ENCODE measurements around the gene ST6GALNAC3.
"Not testable (repeated sequence)": the region's sequence is repeated elsewhere in the genome, so short reads cannot be mapped to it uniquely, and the experiment has no call there.

The ST6GALNAC3 gene

DNA sequence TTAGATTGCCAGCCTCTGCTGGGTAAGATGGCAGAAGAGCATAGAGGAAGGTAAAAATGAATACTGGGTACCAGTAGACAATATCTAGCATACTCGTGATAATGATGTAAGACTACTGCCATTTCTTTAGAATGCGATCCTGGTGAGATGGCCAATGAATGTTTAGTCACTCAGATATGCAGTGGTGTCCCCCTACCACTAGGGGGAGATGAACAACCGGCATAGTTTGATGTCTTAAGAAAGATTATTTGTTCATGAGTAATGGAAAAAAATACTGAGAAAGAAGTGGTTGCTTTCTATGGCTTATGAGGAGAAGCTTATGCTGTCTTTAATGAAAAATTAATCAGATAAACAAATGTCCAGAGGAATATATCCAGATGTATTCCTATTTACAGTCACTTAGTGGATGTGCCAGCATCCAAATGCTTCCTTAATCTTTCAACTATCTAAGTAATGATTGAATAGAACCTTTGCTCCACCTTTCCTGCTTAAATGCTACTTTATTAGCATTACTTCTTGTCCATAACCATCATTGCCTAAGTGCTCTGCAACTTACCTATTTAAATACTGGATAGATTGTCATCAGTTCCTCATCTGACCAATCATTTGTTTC lies 256.6 kb downstream of the ST6GALNAC3 start:
- Histone ChIP-seq H3K4me3 (ENCODE audit: insufficient read depth, low read depth, low read length, poor library complexity, severe bottlenecking) (no peak overlapping the region), H3K9me3 (ENCODE audit: control insufficient read depth, low read length) (no peaks in the 10 kb centered on the region), H3K27ac (ENCODE audit: insufficient read depth, low read length, poor library complexity, severe bottlenecking) (no peak overlapping the region), H3K36me3 (ENCODE audit: control insufficient read depth, insufficient read depth, low read length) (no peaks in the 10 kb centered on the region), H3K27me3 (replicated peaks; ENCODE audit: control insufficient read depth, insufficient read depth, low read length, poor library complexity, severe bottlenecking) (no peaks in the 10 kb centered on the region), H3K4me1 (ENCODE audit: control insufficient read depth, insufficient read depth, low read length, poor library complexity, severe bottlenecking) (no peaks in the 10 kb centered on the region)
- DNase-seq: peak in 1 of 3 donors; percentile 6

DNA sequence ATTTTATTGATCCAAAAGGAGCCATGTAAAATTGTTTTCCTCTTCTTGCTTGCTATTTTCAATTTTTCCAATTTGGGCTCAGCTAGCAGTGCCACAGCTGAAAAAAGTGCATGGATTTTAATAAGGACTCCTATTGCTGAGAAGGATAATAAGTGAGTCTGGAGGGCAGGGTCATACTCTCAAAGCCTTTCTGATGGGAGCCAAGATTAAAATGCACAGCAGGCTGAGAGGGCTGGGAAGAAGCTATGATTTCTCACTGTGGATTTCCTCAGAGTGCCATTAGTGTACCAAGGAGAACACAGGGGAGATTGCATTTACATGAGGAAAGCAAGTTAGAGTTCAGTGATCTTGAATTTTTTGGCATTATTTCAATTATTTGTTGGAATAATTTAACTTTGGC lies 261.3 kb downstream of the ST6GALNAC3 start:
- Histone ChIP-seq H3K27ac (ENCODE audit: insufficient read depth, low read length, poor library complexity, severe bottlenecking) (no peak overlapping the region), H3K4me1 (ENCODE audit: control insufficient read depth, insufficient read depth, low read length, poor library complexity, severe bottlenecking) (no peaks in the 10 kb centered on the region), H3K36me3 (ENCODE audit: control insufficient read depth, insufficient read depth, low read length) (no peaks in the 10 kb centered on the region), H3K9me3 (ENCODE audit: control insufficient read depth, low read length) (no peaks in the 10 kb centered on the region), H3K4me3 (ENCODE audit: insufficient read depth, low read depth, low read length, poor library complexity, severe bottlenecking) (no peak overlapping the region), H3K27me3 (replicated peaks; ENCODE audit: control insufficient read depth, insufficient read depth, low read length, poor library complexity, severe bottlenecking) (no peaks in the 10 kb centered on the region)
- DNase-seq: no peak

DNA sequence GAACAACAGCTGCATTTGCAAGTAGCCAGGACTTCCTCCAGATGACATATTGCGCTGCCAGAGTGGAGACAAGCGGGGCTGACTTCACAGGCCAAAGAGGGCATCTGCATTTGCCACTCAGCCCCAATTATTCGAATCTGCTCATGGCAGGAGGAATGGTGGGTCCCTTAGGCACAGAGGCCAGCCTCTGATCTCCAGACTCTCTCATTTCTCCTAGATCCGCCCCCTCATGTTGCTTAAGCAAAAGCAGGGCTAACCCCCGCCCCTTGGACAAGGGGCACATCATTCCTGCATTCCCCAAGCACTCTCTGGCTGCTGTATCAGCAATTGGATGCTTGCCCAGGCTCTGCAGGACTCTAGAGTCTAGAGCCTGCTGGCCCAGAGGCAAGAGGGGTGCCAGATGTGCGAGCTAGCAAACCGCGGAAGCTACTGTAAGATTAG lies 262.4 kb downstream of the ST6GALNAC3 start:
- no peak overlapping the region for H3K27ac ChIP-seq (ENCODE audit: insufficient read depth, low read length, poor library complexity, severe bottlenecking)
- no peak overlapping the region for H3K4me3 ChIP-seq (ENCODE audit: insufficient read depth, low read depth, low read length, poor library complexity, severe bottlenecking)
- no peak for DNase-seq
- H3K4me1 ChIP-seq (ENCODE audit: control insufficient read depth, insufficient read depth, low read length, poor library complexity, severe bottlenecking): no peaks in the 10 kb centered on the region
- H3K9me3 ChIP-seq (ENCODE audit: control insufficient read depth, low read length): no peaks in the 10 kb centered on the region
- H3K36me3 ChIP-seq (ENCODE audit: control insufficient read depth, insufficient read depth, low read length): no peaks in the 10 kb centered on the region
- H3K27me3 ChIP-seq (replicated peaks; ENCODE audit: control insufficient read depth, insufficient read depth, low read length, poor library complexity, severe bottlenecking): no peaks in the 10 kb centered on the region

DNA sequence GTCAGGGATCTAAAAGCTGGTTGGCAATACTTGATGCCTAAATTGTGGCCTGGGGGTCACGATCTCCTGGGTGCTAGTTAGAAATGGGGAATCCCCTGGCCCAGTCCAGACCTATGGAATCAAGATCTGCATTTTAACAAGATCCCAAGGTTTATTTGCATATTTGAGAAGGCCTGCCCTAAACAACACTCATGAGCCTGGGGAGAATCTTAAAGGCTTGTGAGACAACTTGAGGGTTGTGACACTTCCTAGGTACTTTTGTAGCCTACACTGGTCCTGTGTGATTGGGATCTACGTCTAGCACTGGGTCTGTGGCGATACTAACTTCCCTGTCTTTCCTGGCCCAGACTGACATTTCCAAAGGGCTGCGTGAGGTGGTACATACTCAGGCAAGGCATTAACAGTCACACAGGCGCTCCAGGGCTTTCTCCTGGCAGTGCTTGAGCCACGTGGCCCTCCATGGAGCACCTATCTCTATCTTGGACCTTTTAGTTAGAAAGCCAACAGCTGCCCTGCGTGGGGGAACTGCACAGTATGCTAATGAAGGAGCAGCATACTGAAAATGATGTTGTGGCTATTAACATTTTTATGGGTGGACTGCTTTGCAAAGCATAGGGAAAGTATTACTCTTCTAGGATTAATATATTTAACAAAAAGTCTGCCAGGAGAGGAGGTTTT lies 263.1 kb downstream of the ST6GALNAC3 start:
- Histone ChIP-seq H3K9me3 (ENCODE audit: control insufficient read depth, low read length) (no peaks in the 10 kb centered on the region), H3K4me1 (ENCODE audit: control insufficient read depth, insufficient read depth, low read length, poor library complexity, severe bottlenecking) (no peaks in the 10 kb centered on the region), H3K36me3 (ENCODE audit: control insufficient read depth, insufficient read depth, low read length) (no peaks in the 10 kb centered on the region), H3K27ac (ENCODE audit: insufficient read depth, low read length, poor library complexity, severe bottlenecking) (no peak overlapping the region), H3K4me3 (ENCODE audit: insufficient read depth, low read depth, low read length, poor library complexity, severe bottlenecking) (no peak overlapping the region), H3K27me3 (replicated peaks; ENCODE audit: control insufficient read depth, insufficient read depth, low read length, poor library complexity, severe bottlenecking) (no peaks in the 10 kb centered on the region)
- DNase-seq: no peak

DNA sequence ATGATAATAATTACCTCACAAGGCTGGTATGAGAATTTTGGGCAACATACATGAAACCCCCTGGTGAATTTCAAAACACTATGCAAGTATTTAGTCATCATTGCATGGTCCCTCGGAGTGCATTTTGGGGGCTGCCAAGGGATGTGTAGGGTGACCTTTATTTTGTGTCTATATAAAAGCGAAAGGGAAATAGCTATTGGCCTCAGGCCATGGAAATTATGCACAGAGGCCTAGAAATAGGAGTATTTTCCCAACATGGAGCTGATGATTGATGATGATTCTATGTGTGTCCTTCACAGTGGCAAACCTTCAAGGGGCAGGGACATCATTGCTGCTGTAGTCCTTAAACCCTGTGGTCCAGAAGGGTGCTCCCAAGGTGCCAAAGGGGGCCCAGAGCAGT lies 265.5 kb downstream of the ST6GALNAC3 start:
- DNase-seq: no peak
- no peaks in the 10 kb centered on the region for H3K4me1 ChIP-seq (ENCODE audit: control insufficient read depth, insufficient read depth, low read length, poor library complexity, severe bottlenecking)
- no peak overlapping the region for H3K27ac ChIP-seq (ENCODE audit: insufficient read depth, low read length, poor library complexity, severe bottlenecking)
- no peaks in the 10 kb centered on the region for H3K36me3 ChIP-seq (ENCODE audit: control insufficient read depth, insufficient read depth, low read length)
- H3K27me3 ChIP-seq (replicated peaks; ENCODE audit: control insufficient read depth, insufficient read depth, low read length, poor library complexity, severe bottlenecking): no peaks in the 10 kb centered on the region
- H3K4me3 ChIP-seq (ENCODE audit: insufficient read depth, low read depth, low read length, poor library complexity, severe bottlenecking): no peak overlapping the region
- no peaks in the 10 kb centered on the region for H3K9me3 ChIP-seq (ENCODE audit: control insufficient read depth, low read length)

DNA sequence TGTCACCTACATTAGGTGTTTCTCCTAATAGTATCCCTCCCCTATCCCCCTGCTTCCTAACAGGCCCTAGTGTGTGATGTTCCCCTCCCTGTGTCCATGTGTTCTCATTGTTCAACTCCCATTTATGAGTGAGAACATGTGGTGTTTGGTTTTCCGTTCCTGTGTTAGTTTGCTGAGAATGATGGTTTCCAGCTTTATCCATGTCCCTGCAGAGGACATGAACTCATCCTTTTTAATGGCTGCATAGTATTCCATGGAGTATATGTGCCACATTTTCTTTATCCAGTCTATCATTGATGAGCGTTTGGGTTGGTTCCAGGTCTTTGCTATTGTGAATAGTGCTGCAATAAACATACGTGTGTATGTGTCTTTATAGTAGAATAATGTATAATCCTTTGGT lies 267.3 kb downstream of the ST6GALNAC3 start:
- H3K27ac ChIP-seq (ENCODE audit: insufficient read depth, low read length, poor library complexity, severe bottlenecking); H3K36me3 ChIP-seq (ENCODE audit: control insufficient read depth, insufficient read depth, low read length); H3K9me3 ChIP-seq (ENCODE audit: control insufficient read depth, low read length); H3K4me3 ChIP-seq (ENCODE audit: insufficient read depth, low read depth, low read length, poor library complexity, severe bottlenecking); H3K27me3 ChIP-seq (replicated peaks; ENCODE audit: control insufficient read depth, insufficient read depth, low read length, poor library complexity, severe bottlenecking); H3K4me1 ChIP-seq (ENCODE audit: control insufficient read depth, insufficient read depth, low read length, poor library complexity, severe bottlenecking); DNase-seq: not testable (repeated sequence)

DNA sequence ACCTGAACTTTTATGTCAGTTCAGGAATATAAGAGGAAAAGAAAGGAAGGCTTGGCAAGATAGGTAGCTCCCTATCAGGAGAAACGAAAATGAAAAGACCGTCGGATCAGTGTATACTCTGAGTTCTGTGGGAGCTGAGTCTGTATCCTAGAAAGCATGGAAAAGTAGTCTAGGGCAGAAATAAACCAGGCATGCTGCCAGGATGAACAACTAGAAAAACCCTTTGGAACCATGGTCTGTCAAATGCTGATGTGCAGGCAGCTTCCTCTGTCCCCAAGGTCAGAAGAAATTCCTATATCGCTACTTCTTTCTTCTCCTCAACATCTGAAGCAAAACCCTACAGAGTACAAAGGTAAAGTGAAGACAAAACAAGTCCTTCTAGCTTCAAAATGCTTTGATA lies 268.8 kb downstream of the ST6GALNAC3 start:
- H3K4me1 ChIP-seq (ENCODE audit: control insufficient read depth, insufficient read depth, low read length, poor library complexity, severe bottlenecking): no peaks in the 10 kb centered on the region
- H3K27ac ChIP-seq (ENCODE audit: insufficient read depth, low read length, poor library complexity, severe bottlenecking): no peak overlapping the region
- no peaks in the 10 kb centered on the region for H3K27me3 ChIP-seq (replicated peaks; ENCODE audit: control insufficient read depth, insufficient read depth, low read length, poor library complexity, severe bottlenecking)
- DNase-seq: no peak
- H3K9me3 ChIP-seq (ENCODE audit: control insufficient read depth, low read length): no peaks in the 10 kb centered on the region
- H3K36me3 ChIP-seq (ENCODE audit: control insufficient read depth, insufficient read depth, low read length): no peaks in the 10 kb centered on the region
- no peak overlapping the region for H3K4me3 ChIP-seq (ENCODE audit: insufficient read depth, low read depth, low read length, poor library complexity, severe bottlenecking)

DNA sequence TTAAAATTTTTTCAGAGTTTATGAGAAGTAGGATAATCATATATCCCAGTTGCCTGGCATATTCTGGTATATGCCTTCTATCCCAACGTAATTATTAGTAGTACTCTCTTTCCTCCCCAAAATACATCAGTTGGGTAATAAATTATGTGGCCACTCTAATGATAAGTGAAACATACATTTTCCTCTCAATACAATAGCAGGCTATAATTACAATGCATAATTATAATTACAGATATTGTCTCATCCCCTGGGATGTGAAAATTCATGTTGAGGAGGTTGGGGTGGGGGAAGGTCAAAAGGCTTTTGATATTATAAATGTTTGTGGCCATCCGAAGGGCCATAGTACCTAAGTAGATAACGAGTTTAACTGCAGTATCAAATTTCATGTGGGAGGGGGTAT lies 277.1 kb downstream of the ST6GALNAC3 start:
- no peak for DNase-seq
- Histone ChIP-seq H3K27me3 (replicated peaks; ENCODE audit: control insufficient read depth, insufficient read depth, low read length, poor library complexity, severe bottlenecking) (no peaks in the 10 kb centered on the region), H3K9me3 (ENCODE audit: control insufficient read depth, low read length) (no peaks in the 10 kb centered on the region), H3K4me1 (ENCODE audit: control insufficient read depth, insufficient read depth, low read length, poor library complexity, severe bottlenecking) (no peaks in the 10 kb centered on the region), H3K4me3 (ENCODE audit: insufficient read depth, low read depth, low read length, poor library complexity, severe bottlenecking) (no peak overlapping the region), H3K27ac (ENCODE audit: insufficient read depth, low read length, poor library complexity, severe bottlenecking) (no peak overlapping the region), H3K36me3 (ENCODE audit: control insufficient read depth, insufficient read depth, low read length) (no peaks in the 10 kb centered on the region)

DNA sequence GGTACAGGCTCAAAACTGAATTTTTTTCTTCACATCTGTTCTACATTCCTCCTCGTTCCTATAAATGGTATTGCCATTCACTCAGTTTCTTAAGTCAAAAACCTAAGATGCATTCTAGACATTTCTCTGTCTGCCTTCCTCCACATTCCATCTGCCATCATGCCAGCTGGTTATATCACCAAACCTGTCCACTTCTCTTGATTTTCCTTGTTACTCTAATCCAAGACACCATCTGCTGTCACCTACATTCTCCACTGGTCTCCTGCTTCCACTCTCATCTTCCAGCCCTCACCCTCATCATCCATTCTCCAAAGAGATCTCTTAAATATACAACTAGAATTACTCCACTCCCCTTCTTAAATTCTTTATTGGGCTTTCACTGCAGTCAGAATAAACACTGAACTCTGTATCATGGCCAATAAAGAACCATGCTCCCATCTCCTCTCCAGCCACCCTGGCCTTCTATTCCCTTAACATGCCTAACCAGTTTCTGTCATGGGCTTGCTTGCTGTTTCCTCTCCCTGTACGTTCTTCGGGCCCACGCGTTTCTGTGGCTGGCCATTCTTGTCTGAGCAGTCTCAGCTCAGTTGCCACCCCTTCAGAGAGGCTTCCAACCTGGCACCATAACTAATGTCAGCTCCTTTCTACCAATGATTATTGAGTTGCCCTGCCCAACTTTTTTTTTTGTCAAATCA lies 278.3 kb downstream of the ST6GALNAC3 start:
- no peaks in the 10 kb centered on the region for H3K36me3 ChIP-seq (ENCODE audit: control insufficient read depth, insufficient read depth, low read length)
- no peaks in the 10 kb centered on the region for H3K9me3 ChIP-seq (ENCODE audit: control insufficient read depth, low read length)
- no peak overlapping the region for H3K27ac ChIP-seq (ENCODE audit: insufficient read depth, low read length, poor library complexity, severe bottlenecking)
- no peak for DNase-seq
- no peak overlapping the region for H3K4me3 ChIP-seq (ENCODE audit: insufficient read depth, low read depth, low read length, poor library complexity, severe bottlenecking)
- H3K4me1 ChIP-seq (ENCODE audit: control insufficient read depth, insufficient read depth, low read length, poor library complexity, severe bottlenecking): no peaks in the 10 kb centered on the region
- H3K27me3 ChIP-seq (replicated peaks; ENCODE audit: control insufficient read depth, insufficient read depth, low read length, poor library complexity, severe bottlenecking): no peaks in the 10 kb centered on the region

DNA sequence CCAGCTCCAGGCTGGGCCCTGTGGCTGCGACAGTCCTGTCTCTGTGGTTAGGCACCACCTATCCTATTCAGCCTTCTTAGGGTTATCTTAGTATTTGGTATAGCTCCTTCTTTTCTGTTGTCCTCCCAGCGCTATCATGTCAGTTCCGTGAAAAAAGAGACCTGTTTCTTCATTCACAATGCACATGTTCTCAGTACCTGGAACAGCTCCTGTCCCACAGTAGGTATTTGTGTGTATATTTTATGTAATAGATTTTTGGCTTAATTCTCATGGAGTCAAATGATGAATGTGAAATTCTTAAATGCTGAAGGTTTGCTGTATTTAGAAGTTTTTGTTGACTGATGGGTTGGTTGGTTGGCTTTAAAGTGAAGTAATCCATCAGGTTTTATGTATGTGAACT lies 279.7 kb downstream of the ST6GALNAC3 start:
- DNase-seq: no peak
- Histone ChIP-seq H3K4me3 (ENCODE audit: insufficient read depth, low read depth, low read length, poor library complexity, severe bottlenecking) (no peak overlapping the region), H3K4me1 (ENCODE audit: control insufficient read depth, insufficient read depth, low read length, poor library complexity, severe bottlenecking) (no peaks in the 10 kb centered on the region), H3K36me3 (ENCODE audit: control insufficient read depth, insufficient read depth, low read length) (no peaks in the 10 kb centered on the region), H3K9me3 (ENCODE audit: control insufficient read depth, low read length) (no peaks in the 10 kb centered on the region), H3K27me3 (replicated peaks; ENCODE audit: control insufficient read depth, insufficient read depth, low read length, poor library complexity, severe bottlenecking) (no peaks in the 10 kb centered on the region), H3K27ac (ENCODE audit: insufficient read depth, low read length, poor library complexity, severe bottlenecking) (no peak overlapping the region)

Data from effector memory CD4-positive, alpha-beta T cell (primary cell).